Spleen (tissue), 7 donors: ENCODE data around the gene CCDC6.

ENCODE experiments used
- POLR2A ChIP-seq, 3 donors: fragments of 450-650 bp; IDR thresholded peaks; one replicate each; pipeline ENCODE4 v1.5.1; 2017; ENCODE audit warnings: antibody characterized with exemption in 3 of 3, mild to moderate bottlenecking in 1 of 3
- TF ChIP-seq, protein P1 (sequence below), 11 experiments: fragments of 200-600 bp in 7 of 11; fragments of 450-650 bp in 4 of 11; sonication (generic) in 4 of 11; IDR thresholded peaks in 8 of 11; conservative IDR thresholded peaks in 3 of 11; 1 replicate in 7 of 11; 2 replicates in 4 of 11; pipeline versions ENCODE4 v1.4.0 to v1.8.0; 2016 to 2021; ENCODE audit warnings: antibody characterized with exemption in 11 of 11, inconsistent platforms in 4 of 11, mild to moderate bottlenecking in 1 of 11
- donor health status: DM: no; HTN: no; CAD: no; lungs with moderate emphysema.
- donor health status: DM: no; HTN: no; CAD: no.
- donor health status: DM: no; HTN: no; CAD: no.

GRCh38 chr10:59909815-59910214 lies 3.5 kb upstream of the CCDC6 start:
- TF ChIP-seq, protein P1, sequence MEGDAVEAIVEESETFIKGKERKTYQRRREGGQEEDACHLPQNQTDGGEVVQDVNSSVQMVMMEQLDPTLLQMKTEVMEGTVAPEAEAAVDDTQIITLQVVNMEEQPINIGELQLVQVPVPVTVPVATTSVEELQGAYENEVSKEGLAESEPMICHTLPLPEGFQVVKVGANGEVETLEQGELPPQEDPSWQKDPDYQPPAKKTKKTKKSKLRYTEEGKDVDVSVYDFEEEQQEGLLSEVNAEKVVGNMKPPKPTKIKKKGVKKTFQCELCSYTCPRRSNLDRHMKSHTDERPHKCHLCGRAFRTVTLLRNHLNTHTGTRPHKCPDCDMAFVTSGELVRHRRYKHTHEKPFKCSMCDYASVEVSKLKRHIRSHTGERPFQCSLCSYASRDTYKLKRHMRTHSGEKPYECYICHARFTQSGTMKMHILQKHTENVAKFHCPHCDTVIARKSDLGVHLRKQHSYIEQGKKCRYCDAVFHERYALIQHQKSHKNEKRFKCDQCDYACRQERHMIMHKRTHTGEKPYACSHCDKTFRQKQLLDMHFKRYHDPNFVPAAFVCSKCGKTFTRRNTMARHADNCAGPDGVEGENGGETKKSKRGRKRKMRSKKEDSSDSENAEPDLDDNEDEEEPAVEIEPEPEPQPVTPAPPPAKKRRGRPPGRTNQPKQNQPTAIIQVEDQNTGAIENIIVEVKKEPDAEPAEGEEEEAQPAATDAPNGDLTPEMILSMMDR (IDR thresholded peaks at IDR 0.05 in 8 of 11, conservative IDR thresholded peaks at IDR 0.05 in 3 of 11): no peak
- no peak for TF ChIP-seq POLR2A (IDR thresholded peaks at IDR 0.05)
